ENCODE measurements around the gene SCN4B. TPM values are rescaled to one million over a fixed set of nuclear protein-coding genes. Genes with fewer than 3 reads are reported as not detected.
A peak's percentile ranks its signal among the peaks of the same experiment; 100 is the strongest.

Gene SCN4B
- total RNA-seq, 1 donor from 2014 or later, result 1.2 TPM

GRCh38 chr11:118175031-118175992 is 22.7 kb upstream of the SCN4B start:
- peak; percentile 28 for DNase-seq (ENCODE audit: low spot score)

GRCh38 chr11:118174006-118174567 is 21.5 kb upstream of the SCN4B start:
- DNase-seq (ENCODE audit: low spot score), result no peak

GRCh38 chr11:118172356-118172755 is 19.7 kb upstream of the SCN4B start:
- no peak for DNase-seq (ENCODE audit: low spot score)

- DNase-seq (ENCODE audit: low spot score), result peak; percentile 71
These were observed 18.8 kb upstream of the SCN4B start for GRCh38 chr11:118171269-118172062.

GRCh38 chr11:118170882-118171268 is 18.3 kb upstream of the SCN4B start:
- DNase-seq (ENCODE audit: low spot score), result no peak

- DNase-seq (ENCODE audit: low spot score), result no peak
These were observed 17.6 kb upstream of the SCN4B start for GRCh38 chr11:118170231-118170630.

GRCh38 chr11:118169300-118170140 is 16.9 kb upstream of the SCN4B start:
- no peak for DNase-seq (ENCODE audit: low spot score)

- DNase-seq (ENCODE audit: low spot score), result no peak
These were observed 16.1 kb upstream of the SCN4B start for GRCh38 chr11:118168751-118169150.

- no peak for DNase-seq (ENCODE audit: low spot score)
These were observed 15.7 kb upstream of the SCN4B start for GRCh38 chr11:118168316-118168715.

- DNase-seq (ENCODE audit: low spot score), result no peak
These were observed 15.3 kb upstream of the SCN4B start for GRCh38 chr11:118167906-118168305.

- DNase-seq (ENCODE audit: low spot score), result no peak
These were observed 14.6 kb upstream of the SCN4B start for GRCh38 chr11:118167253-118167652.

- no peak for DNase-seq (ENCODE audit: low spot score)
These were observed 14.0 kb upstream of the SCN4B start for GRCh38 chr11:118166641-118167040.

GRCh38 chr11:118164885-118165284 is 12.3 kb upstream of the SCN4B start:
- DNase-seq (ENCODE audit: low spot score), result no peak

- no peak for DNase-seq (ENCODE audit: low spot score)
These were observed 10.9 kb upstream of the SCN4B start for GRCh38 chr11:118163494-118163893.

- no peak for DNase-seq (ENCODE audit: low spot score)
These were observed 10.2 kb upstream of the SCN4B start for GRCh38 chr11:118162846-118163245.

- DNase-seq (ENCODE audit: low spot score), result no peak
These were observed 9.2 kb upstream of the SCN4B start for GRCh38 chr11:118161786-118162185.

- no peak for DNase-seq (ENCODE audit: low spot score)
These were observed 4.7 kb upstream of the SCN4B start for GRCh38 chr11:118157186-118157895.

- DNase-seq (ENCODE audit: low spot score), result no peak
These were observed 4.0 kb upstream of the SCN4B start for GRCh38 chr11:118156531-118157185.

- no peak for DNase-seq (ENCODE audit: low spot score)
These were observed 3.3 kb upstream of the SCN4B start for GRCh38 chr11:118155776-118156530.

Measured in umbilical cord (tissue), 2 donors.